ENCODE data around the gene DCLK2. TPM values are rescaled to one million over a fixed set of nuclear protein-coding genes. Genes with fewer than 3 reads are reported as not detected.

The DCLK2 gene
- total RNA-seq, 3 donors from 2014 or later = 3.4 to 5.2 (median 4.0) TPM

- TF ChIP-seq POLR2A (IDR thresholded peaks at IDR 0.05) = no peak
- TF ChIP-seq POLR2AphosphoS5 (IDR thresholded peaks at IDR 0.05) = no peak
- TF ChIP-seq, protein P1, sequence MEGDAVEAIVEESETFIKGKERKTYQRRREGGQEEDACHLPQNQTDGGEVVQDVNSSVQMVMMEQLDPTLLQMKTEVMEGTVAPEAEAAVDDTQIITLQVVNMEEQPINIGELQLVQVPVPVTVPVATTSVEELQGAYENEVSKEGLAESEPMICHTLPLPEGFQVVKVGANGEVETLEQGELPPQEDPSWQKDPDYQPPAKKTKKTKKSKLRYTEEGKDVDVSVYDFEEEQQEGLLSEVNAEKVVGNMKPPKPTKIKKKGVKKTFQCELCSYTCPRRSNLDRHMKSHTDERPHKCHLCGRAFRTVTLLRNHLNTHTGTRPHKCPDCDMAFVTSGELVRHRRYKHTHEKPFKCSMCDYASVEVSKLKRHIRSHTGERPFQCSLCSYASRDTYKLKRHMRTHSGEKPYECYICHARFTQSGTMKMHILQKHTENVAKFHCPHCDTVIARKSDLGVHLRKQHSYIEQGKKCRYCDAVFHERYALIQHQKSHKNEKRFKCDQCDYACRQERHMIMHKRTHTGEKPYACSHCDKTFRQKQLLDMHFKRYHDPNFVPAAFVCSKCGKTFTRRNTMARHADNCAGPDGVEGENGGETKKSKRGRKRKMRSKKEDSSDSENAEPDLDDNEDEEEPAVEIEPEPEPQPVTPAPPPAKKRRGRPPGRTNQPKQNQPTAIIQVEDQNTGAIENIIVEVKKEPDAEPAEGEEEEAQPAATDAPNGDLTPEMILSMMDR (IDR thresholded peaks at IDR 0.05) = no peak
- intact Hi-C loops (cut with DNase I; ENCODE audit: low total_unique reads) = no loop called here
Measured at GRCh38 chr4:150047546-150047945, 30.7 kb upstream of the DCLK2 start.

GRCh38 chr4:150049682-150050081 is 28.6 kb upstream of the DCLK2 start:
- no peaks in the 10 kb centered on the region for H3K27me3 ChIP-seq
- no peak overlapping the region for H3K4me3 ChIP-seq
- intact Hi-C loops (cut with DNase I; ENCODE audit: low total_unique reads) = no loop called here
- no peaks in the 10 kb centered on the region for H3K36me3 ChIP-seq
- TF ChIP-seq POLR2AphosphoS5 (IDR thresholded peaks at IDR 0.05) (no peak), POLR2A (IDR thresholded peaks at IDR 0.05) (no peak)
- TF ChIP-seq, protein P1 (IDR thresholded peaks at IDR 0.05) = no peak
- no peak overlapping the region for H3K27ac ChIP-seq
- DNase-seq (ENCODE audit: low spot score in 2 of 2) = no peak
- H3K9me3 ChIP-seq = no peaks in the 10 kb centered on the region
- no peaks in the 10 kb centered on the region for H3K4me1 ChIP-seq

More at GRCh38 chr4:150047546-150047945, 30.7 kb upstream of the DCLK2 start:
- no peaks in the 10 kb centered on the region for H3K4me1 ChIP-seq
- H3K4me3 ChIP-seq = no peak overlapping the region
- no peaks in the 10 kb centered on the region for H3K27me3 ChIP-seq
- H3K27ac ChIP-seq = no peak overlapping the region
- no peaks in the 10 kb centered on the region for H3K36me3 ChIP-seq
- H3K9me3 ChIP-seq = no peaks in the 10 kb centered on the region
- no peak for DNase-seq (ENCODE audit: low spot score in 2 of 2)

DNA sequence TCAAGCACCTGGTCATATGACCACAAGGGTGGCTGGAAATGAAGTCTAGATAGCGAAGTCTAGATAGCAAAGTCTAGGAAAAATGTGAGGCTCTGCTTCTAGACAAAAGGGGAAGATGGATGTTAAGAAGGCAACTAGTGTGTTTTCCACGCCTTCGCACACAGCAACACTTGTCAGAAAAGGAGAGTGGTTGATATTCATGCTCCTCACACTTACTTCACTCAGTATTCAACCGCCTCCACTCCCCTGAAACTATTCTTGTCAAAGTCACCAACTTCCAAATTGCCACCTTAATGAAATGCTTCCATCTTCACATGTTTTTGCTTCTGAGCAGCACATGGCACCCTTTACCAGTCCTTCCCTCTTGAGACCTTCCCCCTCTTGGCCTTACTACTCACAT is 27.7 kb upstream of the DCLK2 start:
- intact Hi-C loops (cut with DNase I; ENCODE audit: low total_unique reads) = no loop called here
- no peaks in the 10 kb centered on the region for H3K27me3 ChIP-seq

DNA sequence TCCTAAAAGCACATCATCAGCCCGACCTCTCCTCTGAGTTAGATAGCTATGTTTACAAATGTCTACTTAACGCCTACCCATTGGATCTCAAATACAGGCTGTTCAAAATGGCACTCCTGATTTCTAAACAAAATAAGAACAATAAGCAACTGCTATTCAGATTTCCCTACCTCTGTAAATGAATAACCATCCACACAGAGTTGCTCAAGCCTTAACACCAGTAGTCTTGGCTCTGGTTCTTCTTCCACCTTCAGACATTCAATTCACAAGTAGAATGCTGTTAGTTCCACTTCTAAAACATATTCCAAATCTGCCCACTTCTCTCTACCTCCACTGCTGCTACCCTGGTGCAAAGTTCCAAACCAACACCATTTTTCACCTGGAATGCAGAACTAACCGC is 27.1 kb upstream of the DCLK2 start:
- DNase-seq (ENCODE audit: low spot score in 2 of 2) = no peak
- TF ChIP-seq POLR2A (IDR thresholded peaks at IDR 0.05) = no peak
- TF ChIP-seq, protein P1 (IDR thresholded peaks at IDR 0.05) = no peak

More for the DNA sequence above, 27.7 kb upstream of the DCLK2 start:
- TF ChIP-seq POLR2AphosphoS5 (IDR thresholded peaks at IDR 0.05) (no peak), POLR2A (IDR thresholded peaks at IDR 0.05) (no peak)
- TF ChIP-seq, protein P1 (IDR thresholded peaks at IDR 0.05) = no peak
- Histone ChIP-seq H3K9me3 (no peaks in the 10 kb centered on the region), H3K4me3 (no peak overlapping the region), H3K36me3 (no peaks in the 10 kb centered on the region), H3K4me1 (no peaks in the 10 kb centered on the region), H3K27ac (no peak overlapping the region)
- DNase-seq (ENCODE audit: low spot score in 2 of 2) = no peak

GRCh38 chr4:150055467-150055866 is 22.8 kb upstream of the DCLK2 start:
- no peaks in the 10 kb centered on the region for H3K36me3 ChIP-seq
- TF ChIP-seq POLR2A (IDR thresholded peaks at IDR 0.05) = no peak
- no peak for TF ChIP-seq POLR2AphosphoS5 (IDR thresholded peaks at IDR 0.05)
- TF ChIP-seq, protein P1 (IDR thresholded peaks at IDR 0.05) = no peak
- no peaks in the 10 kb centered on the region for H3K27me3 ChIP-seq
- intact Hi-C loops (cut with DNase I; ENCODE audit: low total_unique reads) = no loop called here
- H3K4me3 ChIP-seq = no peak overlapping the region
- no peak overlapping the region for H3K27ac ChIP-seq
- H3K4me1 ChIP-seq = no peaks in the 10 kb centered on the region
- H3K9me3 ChIP-seq = peaks cover 0 to 3% of the 10 kb centered on the region in 2 donors
- DNase-seq (ENCODE audit: low spot score in 2 of 2) = no peak

More for the DNA sequence above, 27.1 kb upstream of the DCLK2 start:
- no peaks in the 10 kb centered on the region for H3K4me1 ChIP-seq
- H3K27me3 ChIP-seq = no peaks in the 10 kb centered on the region
- H3K27ac ChIP-seq = no peak overlapping the region
- H3K9me3 ChIP-seq = no peaks in the 10 kb centered on the region
- intact Hi-C loops (cut with DNase I; ENCODE audit: low total_unique reads) = no loop called here
- no peaks in the 10 kb centered on the region for H3K36me3 ChIP-seq
- H3K4me3 ChIP-seq = no peak overlapping the region
